ENCODE measurements around the gene KLHL22. TPM values are rescaled to one million over a fixed set of nuclear protein-coding genes. Genes with fewer than 3 reads are reported as not detected.

KLHL22 gene
- total RNA-seq, 4 donors from 2014 or later, result 24.1 to 32.2 (median 28.4) TPM

DNA sequence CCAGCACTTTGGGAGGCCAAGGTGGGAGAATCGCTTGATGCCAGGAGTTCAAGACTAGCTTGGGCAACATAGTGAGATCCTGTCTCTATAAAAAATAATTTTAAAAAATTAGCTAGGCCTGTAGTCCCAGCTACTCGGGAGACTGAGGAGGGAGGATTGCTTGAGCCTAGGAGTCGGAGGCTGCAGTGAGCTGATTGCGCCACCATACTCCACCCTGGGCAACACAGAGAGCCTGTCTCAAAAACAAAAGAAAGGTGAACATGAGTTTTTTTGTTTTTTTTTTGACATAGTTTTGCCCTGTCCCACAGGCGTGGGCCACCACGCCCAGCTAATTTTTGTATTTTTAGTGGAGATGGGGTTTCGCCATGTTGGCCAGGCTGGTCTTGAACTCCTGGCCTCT, 29.5 kb upstream of the KLHL22 start:
- no peaks in the 10 kb centered on the region for H3K9me3 ChIP-seq
- intact Hi-C loops (cut with DNase I; ENCODE audit: low total_unique reads) (no loop called here), in situ Hi-C loops (cut with MboI; ENCODE audit: low sequenced_read_pairs in 4 of 4) (no loop called here)
- TF ChIP-seq, protein P1, sequence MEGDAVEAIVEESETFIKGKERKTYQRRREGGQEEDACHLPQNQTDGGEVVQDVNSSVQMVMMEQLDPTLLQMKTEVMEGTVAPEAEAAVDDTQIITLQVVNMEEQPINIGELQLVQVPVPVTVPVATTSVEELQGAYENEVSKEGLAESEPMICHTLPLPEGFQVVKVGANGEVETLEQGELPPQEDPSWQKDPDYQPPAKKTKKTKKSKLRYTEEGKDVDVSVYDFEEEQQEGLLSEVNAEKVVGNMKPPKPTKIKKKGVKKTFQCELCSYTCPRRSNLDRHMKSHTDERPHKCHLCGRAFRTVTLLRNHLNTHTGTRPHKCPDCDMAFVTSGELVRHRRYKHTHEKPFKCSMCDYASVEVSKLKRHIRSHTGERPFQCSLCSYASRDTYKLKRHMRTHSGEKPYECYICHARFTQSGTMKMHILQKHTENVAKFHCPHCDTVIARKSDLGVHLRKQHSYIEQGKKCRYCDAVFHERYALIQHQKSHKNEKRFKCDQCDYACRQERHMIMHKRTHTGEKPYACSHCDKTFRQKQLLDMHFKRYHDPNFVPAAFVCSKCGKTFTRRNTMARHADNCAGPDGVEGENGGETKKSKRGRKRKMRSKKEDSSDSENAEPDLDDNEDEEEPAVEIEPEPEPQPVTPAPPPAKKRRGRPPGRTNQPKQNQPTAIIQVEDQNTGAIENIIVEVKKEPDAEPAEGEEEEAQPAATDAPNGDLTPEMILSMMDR (IDR thresholded peaks at IDR 0.05 in 4 of 5, conservative IDR thresholded peaks at IDR 0.05 in 1 of 5), result no peak
- no peak for TF ChIP-seq POLR2A (IDR thresholded peaks at IDR 0.05)
- no peak for DNase-seq
- H3K27me3 ChIP-seq, result no peaks in the 10 kb centered on the region
- ATAC-seq, result no peak
- H3K36me3 ChIP-seq, result peaks cover 0 to 10% of the 10 kb centered on the region in 2 donors
- H3K4me1 ChIP-seq, result peaks cover 18% of the 10 kb centered on the region in 2 donors
- H3K27ac ChIP-seq, result no peak overlapping the region
- H3K4me3 ChIP-seq, result no peak overlapping the region

DNA sequence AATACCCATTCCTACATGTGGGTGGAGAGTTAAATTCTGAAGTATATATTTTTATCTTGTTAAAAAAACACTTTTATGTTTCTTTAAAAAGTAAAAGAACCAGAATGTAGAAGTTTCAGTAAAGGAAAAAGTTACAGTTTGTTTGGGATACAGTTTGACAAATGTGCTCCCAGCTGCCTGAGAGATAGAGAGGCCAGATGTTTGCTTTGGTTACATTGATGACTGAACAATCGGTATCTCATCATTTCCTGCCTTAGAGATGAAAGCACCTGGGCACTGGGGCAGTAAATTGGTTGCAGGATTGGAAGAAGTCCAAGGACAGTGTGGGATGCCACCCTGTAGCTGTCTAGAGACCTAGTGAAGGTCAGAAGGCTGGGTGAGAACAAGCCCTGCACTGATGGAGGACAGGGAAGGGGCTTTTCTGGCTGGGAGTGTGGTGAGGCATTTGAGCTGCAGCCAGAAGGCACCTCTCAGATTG, 28.4 kb upstream of the KLHL22 start:
- Histone ChIP-seq H3K27me3 (no peaks in the 10 kb centered on the region), H3K4me1 (peaks cover 14 to 17% of the 10 kb centered on the region in 2 donors), H3K9me3 (no peaks in the 10 kb centered on the region), H3K4me3 (no peak overlapping the region), H3K27ac (peak overlapping the region; percentile 26 to 60 (median 44)), H3K36me3 (peaks cover 0 to 16% of the 10 kb centered on the region in 2 donors)
- in situ Hi-C loops (cut with MboI; ENCODE audit: low sequenced_read_pairs in 4 of 4) (no loop called here), intact Hi-C loops (cut with DNase I; ENCODE audit: low total_unique reads) (no loop called here)
- TF ChIP-seq, protein P1 (IDR thresholded peaks at IDR 0.05 in 4 of 5, conservative IDR thresholded peaks at IDR 0.05 in 1 of 5), result no peak
- TF ChIP-seq POLR2A (IDR thresholded peaks at IDR 0.05), result no peak
- ATAC-seq, result no peak
- DNase-seq, result no peak

DNA sequence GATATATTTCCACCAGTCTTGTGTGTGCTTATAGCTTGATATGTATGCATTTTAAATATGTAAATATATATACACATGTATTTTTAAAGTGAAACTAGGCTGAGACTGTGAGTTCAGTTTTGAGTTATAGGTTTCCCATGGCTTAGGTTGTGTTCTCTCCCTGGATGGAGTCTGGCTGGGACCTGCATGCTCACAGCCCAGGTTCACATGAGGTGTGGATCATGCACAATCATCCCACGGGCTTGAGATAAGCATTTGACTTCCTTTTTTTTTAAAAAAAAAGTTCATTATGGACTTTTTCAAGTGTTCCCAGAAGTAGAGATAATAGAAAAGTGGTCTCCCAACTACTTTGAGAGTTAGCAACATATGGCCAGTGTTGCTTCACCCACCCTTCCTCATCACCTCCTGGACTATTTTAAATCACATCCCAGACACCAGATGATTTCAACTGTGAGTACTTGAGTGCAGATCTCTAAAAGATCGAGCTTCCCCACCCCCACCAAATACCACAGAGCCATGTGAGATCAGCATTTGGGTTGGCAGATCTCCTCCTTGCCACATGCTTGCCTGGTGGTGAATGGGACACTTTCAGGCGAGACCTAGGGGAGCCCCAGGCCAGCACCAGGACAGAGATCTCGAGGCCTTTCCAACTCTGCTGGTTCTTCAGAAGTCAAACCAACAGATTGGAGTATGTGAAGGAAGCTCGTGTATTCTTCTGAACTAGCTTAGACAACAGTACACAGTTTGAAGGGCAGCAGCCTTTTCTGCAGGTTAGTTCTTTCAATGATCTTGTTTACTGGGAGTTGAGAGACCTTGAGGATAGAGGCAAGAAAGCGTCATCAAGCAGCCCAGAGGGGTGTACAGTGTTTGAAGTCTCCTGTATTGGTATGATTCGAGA, 27.7 kb upstream of the KLHL22 start:
- H3K9me3 ChIP-seq, result no peaks in the 10 kb centered on the region
- ATAC-seq (peak; percentile 61 to 68), DNase-seq (peak in 1 of 2 donors; percentile 27)
- peaks cover 14 to 18% of the 10 kb centered on the region in 2 donors for H3K4me1 ChIP-seq
- H3K27ac ChIP-seq, result peak overlapping the region; percentile 26 to 60 (median 44)
- H3K4me3 ChIP-seq, result no peak overlapping the region
- H3K36me3 ChIP-seq, result peaks cover 0 to 17% of the 10 kb centered on the region in 2 donors
- intact Hi-C loops (cut with DNase I; ENCODE audit: low total_unique reads), result no loop called here
- no peak for TF ChIP-seq POLR2A (IDR thresholded peaks at IDR 0.05)
- TF ChIP-seq, protein P1 (IDR thresholded peaks at IDR 0.05 in 4 of 5, conservative IDR thresholded peaks at IDR 0.05 in 1 of 5), result no peak
- H3K27me3 ChIP-seq, result no peaks in the 10 kb centered on the region
- in situ Hi-C loops (cut with MboI; ENCODE audit: low sequenced_read_pairs in 4 of 4), result no loop called here

DNA sequence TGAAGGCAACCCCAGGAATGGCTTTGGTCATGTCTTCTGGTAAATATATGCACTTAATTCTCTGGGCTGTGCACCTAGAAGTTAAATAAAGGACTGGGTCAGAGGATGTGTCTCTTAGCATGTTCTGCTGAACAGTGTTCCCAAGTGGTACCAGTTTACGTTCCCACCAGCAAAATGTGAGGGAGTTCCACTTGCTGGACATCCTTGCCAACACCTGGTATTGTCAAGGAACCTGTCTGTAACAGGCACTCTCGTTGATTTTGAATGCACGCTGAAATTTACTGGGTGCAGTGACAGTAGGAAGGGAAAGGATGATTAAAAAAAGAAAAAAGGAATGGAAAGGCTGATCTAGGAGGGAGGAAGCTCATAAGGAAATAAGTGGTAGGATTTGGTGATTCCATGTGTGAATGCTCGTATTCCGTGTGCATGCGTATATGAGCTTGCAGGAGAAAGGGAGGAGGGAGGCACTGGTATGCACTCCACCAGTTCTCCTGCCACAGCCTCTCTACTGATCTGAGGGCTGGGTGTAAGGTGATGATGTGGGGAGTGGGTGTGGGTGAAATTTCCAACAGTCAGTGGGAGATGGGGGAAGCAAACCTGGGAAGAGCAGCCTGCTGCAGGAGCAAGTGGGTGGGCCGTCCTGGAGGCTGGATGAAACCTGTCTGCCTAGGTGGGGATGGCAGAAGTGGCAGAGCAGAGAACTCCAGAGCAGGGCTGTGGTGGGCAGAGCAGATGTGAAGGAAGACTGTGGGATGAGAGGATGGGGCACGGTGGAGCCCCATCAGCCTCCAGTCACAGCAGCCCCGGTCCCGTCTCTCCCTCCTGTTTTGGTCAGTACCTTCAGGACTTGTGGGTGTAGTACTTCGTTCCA, 26.8 kb upstream of the KLHL22 start:
- Histone ChIP-seq H3K4me3 (no peak overlapping the region), H3K36me3 (peaks cover 0 to 12% of the 10 kb centered on the region in 2 donors), H3K9me3 (no peaks in the 10 kb centered on the region), H3K27me3 (no peaks in the 10 kb centered on the region), H3K4me1 (peaks cover 14 to 20% of the 10 kb centered on the region in 2 donors), H3K27ac (peak overlapping the region in 1 of 4 donors; percentile 60)
- intact Hi-C loops (cut with DNase I; ENCODE audit: low total_unique reads) (no loop called here), in situ Hi-C loops (cut with MboI; ENCODE audit: low sequenced_read_pairs in 4 of 4) (no loop called here)
- no peak for DNase-seq
- no peak for ATAC-seq
- TF ChIP-seq, protein P1 (IDR thresholded peaks at IDR 0.05 in 4 of 5, conservative IDR thresholded peaks at IDR 0.05 in 1 of 5), result no peak
- TF ChIP-seq POLR2A (IDR thresholded peaks at IDR 0.05), result no peak

Measured in gastrocnemius medialis (tissue), 4 donors.